ENCODE results near the gene PURB.
"Not testable (repeated sequence)": the region's sequence is repeated elsewhere in the genome, so short reads cannot be mapped to it uniquely, and the experiment has no call there.

The PURB gene

DNA sequence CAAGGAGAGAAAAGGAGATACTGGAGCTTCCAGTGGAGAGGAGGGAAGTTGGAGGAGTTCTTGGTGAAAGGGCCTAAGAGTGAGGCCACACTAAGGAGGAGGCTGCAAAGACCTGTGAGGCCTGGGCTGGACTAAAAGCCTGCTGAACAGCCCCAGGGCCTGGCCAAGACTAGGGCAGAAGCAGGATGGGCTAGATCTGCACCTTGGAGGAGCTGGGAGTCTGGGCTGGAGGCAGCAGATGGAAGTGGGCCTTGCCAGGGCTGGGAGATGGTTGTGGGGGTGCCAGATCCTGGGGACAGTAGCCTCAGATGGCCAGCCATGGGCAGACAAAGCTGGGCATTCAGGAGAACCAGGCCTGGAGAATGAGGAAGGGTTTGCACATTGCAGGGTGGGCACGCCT is 6.5 kb upstream of the PURB start:
- no peak for DNase-seq (ENCODE audit: low read depth in 2 of 2)

DNA sequence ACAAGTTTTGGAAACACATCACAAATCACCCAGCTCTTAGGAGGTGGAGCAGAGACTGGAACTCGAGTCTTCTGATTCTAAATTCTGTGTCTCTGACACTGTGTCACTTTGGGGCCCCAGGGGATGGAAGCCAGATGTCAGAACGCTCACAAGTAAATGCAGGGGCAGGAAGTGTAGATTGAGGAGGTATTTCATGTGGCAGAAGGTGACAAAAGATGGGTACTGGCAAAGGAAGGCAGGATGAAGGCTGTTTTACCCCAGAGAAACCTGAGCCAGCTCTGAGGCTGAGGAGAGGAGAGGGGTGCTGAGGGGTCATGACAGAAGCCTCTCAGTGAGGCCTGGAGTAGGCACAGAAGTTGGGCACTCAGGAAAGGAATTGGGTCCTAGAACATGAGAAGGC is 6.0 kb upstream of the PURB start:
- no peak for DNase-seq (ENCODE audit: low read depth in 2 of 2)

DNA sequence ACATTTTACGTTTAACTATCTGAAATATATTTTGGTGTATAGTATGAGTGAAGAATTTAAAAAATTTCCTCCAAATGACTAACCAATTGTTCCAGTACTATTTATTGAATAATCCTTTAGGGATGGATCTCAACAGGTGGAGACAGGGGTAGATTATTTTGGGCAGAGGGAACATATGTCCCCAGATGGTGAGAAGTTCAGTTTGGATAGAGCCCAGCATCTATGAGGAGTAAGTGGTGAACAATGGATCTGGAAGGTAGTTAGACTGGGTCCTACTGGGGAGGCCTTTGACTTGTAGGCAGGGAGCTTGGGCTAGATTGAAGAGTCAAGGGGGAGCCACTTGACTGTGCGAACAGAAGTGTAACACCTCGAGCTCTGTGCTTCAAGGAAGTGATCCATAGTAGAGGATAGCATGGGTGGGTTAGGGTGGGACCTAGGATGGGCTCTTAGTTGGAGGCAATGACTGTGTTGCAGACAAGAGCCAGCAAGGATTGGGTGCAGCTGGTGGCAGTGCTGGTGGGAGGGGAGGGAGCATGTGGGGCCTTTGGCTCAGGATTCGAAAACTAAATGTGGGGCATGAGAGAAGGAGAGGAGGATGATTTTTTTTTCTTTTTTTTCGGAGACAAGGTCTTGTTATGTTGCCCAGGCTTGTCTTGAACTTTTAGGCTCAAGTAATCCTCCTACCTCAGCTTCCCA is 3.9 kb upstream of the PURB start:
- DNase-seq (ENCODE audit: low read depth in 2 of 2): no peak

DNA sequence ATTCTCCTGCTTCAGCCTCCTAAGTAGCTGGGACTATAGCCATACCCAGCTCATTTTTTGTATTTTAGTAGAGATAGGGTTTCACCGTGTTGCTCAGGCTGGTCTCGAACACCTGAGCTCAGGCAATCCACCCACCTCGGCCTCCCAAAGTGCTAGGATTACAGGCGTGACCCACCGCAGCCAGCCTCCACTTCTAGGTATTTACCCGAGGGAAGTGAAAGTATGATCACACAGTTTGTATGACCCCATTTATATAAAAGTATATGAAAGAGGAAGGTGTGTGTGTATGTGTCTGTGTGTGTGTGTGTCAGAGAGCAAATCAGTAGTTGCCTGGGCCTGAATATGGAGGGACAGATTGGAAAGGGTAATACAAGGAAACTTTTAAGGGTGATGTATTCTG is 2.0 kb upstream of the PURB start:
- no peak for DNase-seq (ENCODE audit: low read depth in 2 of 2)

GRCh38 chr7:44884621-44885393 is 523 bp downstream of the PURB start:
- DNase-seq (ENCODE audit: low read depth in 2 of 2): peak; percentile 7 to 22

GRCh38 chr7:44883961-44884620 is 1.2 kb downstream of the PURB start:
- no peak for DNase-seq (ENCODE audit: low read depth in 2 of 2)

DNA sequence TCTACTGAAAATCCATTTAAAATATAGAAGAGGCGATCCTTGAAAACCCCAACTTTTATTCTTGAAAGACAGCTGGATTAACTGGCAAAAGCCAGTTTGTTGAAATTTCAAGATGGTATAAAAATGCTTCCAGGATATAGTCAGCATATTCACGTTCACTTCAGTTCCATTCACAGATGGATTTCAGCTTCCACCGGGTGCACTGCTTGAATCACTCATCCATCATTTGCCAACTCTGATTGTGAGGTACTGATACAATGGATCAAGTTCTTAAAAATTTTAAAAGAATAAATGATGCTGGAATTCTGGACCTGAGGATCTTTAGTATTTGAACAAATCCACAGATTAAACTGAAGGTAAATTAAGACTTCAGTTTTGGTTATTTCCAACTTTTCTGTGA is 2.4 kb downstream of the PURB start:
- no peak for DNase-seq (ENCODE audit: low read depth in 2 of 2)

GRCh38 chr7:44881610-44882009 is 3.7 kb downstream of the PURB start:
- no peak for DNase-seq (ENCODE audit: low read depth in 2 of 2)

- DNase-seq (ENCODE audit: low read depth in 2 of 2): no peak
Measured at GRCh38 chr7:44881066-44881600, 4.2 kb downstream of the PURB start.

DNA sequence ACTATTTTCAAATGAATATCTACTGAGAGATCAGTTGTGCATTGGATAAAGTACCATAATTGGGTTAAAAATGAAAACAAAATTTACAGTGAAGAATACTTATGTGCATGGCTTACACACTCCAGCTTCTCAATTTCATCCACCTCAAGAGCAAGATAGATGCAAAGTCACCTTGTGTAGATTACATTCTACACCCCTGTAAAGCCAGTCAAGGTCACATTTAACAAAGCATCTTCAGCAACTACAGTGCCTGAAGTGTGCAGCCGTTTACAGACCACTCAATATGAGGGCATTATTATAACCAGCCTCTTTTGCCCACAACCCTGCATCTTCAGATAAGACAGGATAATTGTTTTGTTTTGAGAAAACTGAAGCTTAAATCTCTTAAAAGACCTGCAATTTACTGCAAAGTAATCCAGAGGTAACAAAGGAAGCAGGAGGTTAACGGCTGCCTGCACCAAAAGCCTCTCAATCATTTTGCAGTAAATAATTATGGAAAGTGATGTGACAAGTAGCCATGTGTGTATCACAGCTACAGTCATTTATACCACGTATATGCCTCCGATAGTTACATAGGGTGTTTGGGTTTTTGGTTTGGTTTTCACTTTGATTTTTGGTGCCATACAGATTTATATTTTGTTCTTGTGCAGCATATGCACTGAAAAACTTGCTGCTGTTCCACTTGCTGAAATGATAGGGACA is 4.9 kb downstream of the PURB start:
- DNase-seq (ENCODE audit: low read depth in 2 of 2): no peak

DNA sequence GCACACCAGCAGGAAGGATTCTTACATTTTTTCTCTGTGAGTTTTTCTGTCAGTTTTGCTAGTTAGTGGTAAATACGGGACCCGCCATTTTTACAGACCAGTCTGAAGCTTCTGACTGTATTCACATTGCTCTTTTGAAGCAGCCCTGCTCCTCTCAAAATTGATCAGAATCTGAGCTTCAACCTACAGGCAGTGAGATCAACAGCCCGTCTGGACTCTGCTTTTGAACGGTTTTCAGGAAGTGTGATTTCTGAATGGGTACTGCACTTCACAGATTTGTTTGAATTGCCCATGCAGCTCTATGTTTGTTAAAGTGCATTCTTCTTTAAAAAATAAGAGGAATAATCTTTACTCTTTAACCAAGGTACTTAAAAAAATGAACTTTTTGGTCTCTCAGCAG is 8.9 kb downstream of the PURB start:
- DNase-seq (ENCODE audit: low read depth in 2 of 2): no peak

GRCh38 chr7:44875241-44875640 is 10.1 kb downstream of the PURB start:
- DNase-seq (ENCODE audit: low read depth in 2 of 2): no peak

- no peak for DNase-seq (ENCODE audit: low read depth in 2 of 2)
Measured at GRCh38 chr7:44872787-44873186, 12.5 kb downstream of the PURB start.

GRCh38 chr7:44871918-44872317 is 13.4 kb downstream of the PURB start:
- DNase-seq (ENCODE audit: low read depth in 2 of 2): not testable (repeated sequence)

GRCh38 chr7:44870780-44871179 is 14.6 kb downstream of the PURB start:
- not testable (repeated sequence) for DNase-seq (ENCODE audit: low read depth in 2 of 2)

- not testable (repeated sequence) for DNase-seq (ENCODE audit: low read depth in 2 of 2)
Measured at GRCh38 chr7:44870336-44870735, 15.0 kb downstream of the PURB start.

GRCh38 chr7:44867073-44867995 is 18.0 kb downstream of the PURB start:
- no peak for DNase-seq (ENCODE audit: low read depth in 2 of 2)

GRCh38 chr7:44861949-44862348 is 23.4 kb downstream of the PURB start:
- not testable (repeated sequence) for DNase-seq (ENCODE audit: low read depth in 2 of 2)

- DNase-seq (ENCODE audit: low read depth in 2 of 2): no peak
Measured at GRCh38 chr7:44858161-44858560, 27.2 kb downstream of the PURB start.

- DNase-seq (ENCODE audit: low read depth in 2 of 2): no peak
Measured at GRCh38 chr7:44854644-44855364, 30.5 kb downstream of the PURB start.

Data from activated CD8-positive, alpha-beta memory T cell treated with anti-CD3 and anti-CD28 coated beads for 4 hours (primary cell).